H1 (cell line): ENCODE measurements around the gene AIRE. TPM values are rescaled to one million over a fixed set of nuclear protein-coding genes. Genes with fewer than 3 reads are reported as not detected.

Experiments used
- CTCF ChIA-PET: fragments of 300-600 bp; sonication (Branson Sonifier 250); formaldehyde crosslinking; loops from one replicate; lab custom pipeline; 2021; ENCODE audit not compliant: partially characterized antibody; lab: Charles Lee
- POLR2A ChIA-PET: fragments of 300-600 bp; sonication (Branson Sonifier 250); formaldehyde crosslinking; loops from one replicate; lab custom pipeline; 2021; ENCODE audit warnings: inconsistent platforms; ENCODE audit not compliant: partially characterized antibody; lab: Charles Lee
- DNase-seq, 2 experiments: peaks; one replicate each; pipeline versions ENCODE4 v3.0.0 to v3.0.0-alpha.2; 2010 to 2022; ENCODE audit warnings: low spot score in 2 of 2, low read depth in 1 of 2, mixed read lengths in 1 of 2
- FAIRE-seq: peaks from 2 replicates; lab custom pipeline; 2011; peaks lifted over from hg19 to GRCh38; lab: Jason Lieb, UNC
- H2AFZ ChIP-seq: 2 replicates; pipeline ENCODE4 v1.8.1; 2012; ENCODE audit warnings: low read length, inconsistent platforms
- H2AK5ac ChIP-seq: 2 replicates; pipeline ENCODE4 v1.6.1; 2013; ENCODE audit warnings: low read depth, low read length
- H2BK120ac ChIP-seq: replicated peaks from 2 replicates; pipeline ENCODE3; 2013; ENCODE audit warnings: low read depth, low read length, inconsistent platforms
- H2BK12ac ChIP-seq: 2 replicates; pipeline ENCODE4 v1.6.1; 2013; ENCODE audit warnings: low read depth, low read length
- H2BK15ac ChIP-seq: 2 replicates; pipeline ENCODE4 v1.6.1; 2013; ENCODE audit warnings: low read length
- H2BK20ac ChIP-seq: 2 replicates; pipeline ENCODE4 v1.6.1; 2013; ENCODE audit warnings: low read length
- H2BK5ac ChIP-seq: 2 replicates; pipeline ENCODE4 v1.6.1; 2013; ENCODE audit warnings: low read depth, low read length
- H3K14ac ChIP-seq: 2 replicates; pipeline ENCODE4 v1.6.1; 2013; ENCODE audit warnings: inconsistent platforms; ENCODE audit not compliant: insufficient read length
- H3K18ac ChIP-seq: 2 replicates; pipeline ENCODE4 v1.6.1; 2013; ENCODE audit warnings: low read length; ENCODE audit errors: extremely low read depth
- H3K23ac ChIP-seq: 2 replicates; pipeline ENCODE4 v1.6.1; 2013; ENCODE audit warnings: inconsistent platforms; ENCODE audit not compliant: insufficient read length
- H3K23me2 ChIP-seq: 2 replicates; pipeline ENCODE4 v1.6.1; 2013; ENCODE audit warnings: low read depth, low read length
- H3K27ac ChIP-seq: 2 replicates; pipeline ENCODE4 v1.6.1; 2011; ENCODE audit warnings: low read depth, low read length, inconsistent platforms
- H3K27me3 ChIP-seq, 4 experiments: replicated peaks in 1 of 4; 1 replicate in 1 of 4; 2 replicates in 3 of 4; pipeline versions ENCODE4 v1.6.1 to v1.8.1; 2011 to 2013; ENCODE audit warnings: low read length in 3 of 4, mild to moderate bottlenecking in 3 of 4, inconsistent platforms in 2 of 4, mixed read lengths in 2 of 4, moderate library complexity in 1 of 4; ENCODE audit not compliant: control insufficient read depth in 3 of 4, insufficient read depth in 3 of 4; ENCODE audit errors: extremely low read depth in 1 of 4
- H3K36me3 ChIP-seq, 4 experiments: 2 replicates each; pipeline versions ENCODE4 v1.6.1 to v1.8.1; 2011 to 2013; ENCODE audit warnings: mild to moderate bottlenecking in 4 of 4, low read length in 3 of 4, moderate library complexity in 2 of 4, control low read depth in 1 of 4, inconsistent platforms in 1 of 4; ENCODE audit not compliant: insufficient read depth in 4 of 4, control insufficient read depth in 2 of 4
- H3K4ac ChIP-seq: replicated peaks from 2 replicates; pipeline ENCODE3; 2013; ENCODE audit warnings: low read length, low read depth, mixed read lengths, inconsistent platforms; ENCODE audit not compliant: insufficient read length
- H3K4me1 ChIP-seq, 4 experiments: replicated peaks in 1 of 4; 1 replicate in 1 of 4; 2 replicates in 3 of 4; pipeline versions ENCODE4 v1.6.1 to v1.8.1; 2011 to 2013; ENCODE audit warnings: low read length in 3 of 4, inconsistent platforms in 2 of 4, mixed read lengths in 1 of 4; ENCODE audit not compliant: insufficient read depth in 4 of 4, control insufficient read depth in 3 of 4
- H3K4me2 ChIP-seq, 2 experiments: 2 replicates each; pipeline versions ENCODE4 v1.6.1 to v1.8.1; 2011 to 2013; ENCODE audit warnings: low read depth in 2 of 2, low read length in 2 of 2, control low read depth in 1 of 2, inconsistent platforms in 1 of 2, mild to moderate bottlenecking in 1 of 2; ENCODE audit not compliant: insufficient read depth in 1 of 2
- H3K4me3 ChIP-seq, 4 experiments: fragments of 200-600, 300-600 bp in 1 of 4; sonication (generic), shearing (Covaris generic), sonication (Bioruptor Twin) in 1 of 4; 2 replicates each; pipeline versions ENCODE4 v1.5.1 to v1.8.1; 2011 to 2016; ENCODE audit warnings: low read length in 4 of 4, low read depth in 3 of 4, control low read depth in 2 of 4, inconsistent platforms in 2 of 4, mild to moderate bottlenecking in 2 of 4, mixed read lengths in 1 of 4, moderate library complexity in 1 of 4; ENCODE audit not compliant: insufficient read depth in 2 of 4; ENCODE audit errors: extremely low read depth in 1 of 4
- H3K56ac ChIP-seq: replicated peaks from 2 replicates; pipeline ENCODE3; 2013; ENCODE audit warnings: low read depth, mild to moderate bottlenecking, mixed read lengths, low read length, inconsistent platforms; ENCODE audit not compliant: insufficient read length
- H3K79me1 ChIP-seq: 2 replicates; pipeline ENCODE4 v1.6.1; 2013; ENCODE audit warnings: low read depth, low read length, control low read depth
- H3K79me2 ChIP-seq, 2 experiments: 2 replicates each; pipeline versions ENCODE4 v1.6.1 to v1.8.1; 2012 to 2013; ENCODE audit warnings: low read length in 2 of 2, mild to moderate bottlenecking in 2 of 2, inconsistent platforms in 1 of 2; ENCODE audit not compliant: insufficient read depth in 2 of 2, control insufficient read depth in 1 of 2
- H3K9ac ChIP-seq, 4 experiments: replicated peaks in 1 of 4; 1 replicate in 1 of 4; 2 replicates in 3 of 4; pipeline versions ENCODE4 v1.6.1 to v1.8.1; 2011 to 2013; ENCODE audit warnings: low read depth in 3 of 4, low read length in 3 of 4, control low read depth in 2 of 4, mild to moderate bottlenecking in 2 of 4, moderate library complexity in 2 of 4, inconsistent platforms in 1 of 4; ENCODE audit errors: extremely low read depth in 1 of 4
- H3K9me3 ChIP-seq, 2 experiments: 2 replicates each; pipeline versions ENCODE4 v1.6.1 to v1.8.1; 2012 to 2013; ENCODE audit warnings: mild to moderate bottlenecking in 2 of 2, moderate library complexity in 2 of 2, control low read depth in 1 of 2, inconsistent platforms in 1 of 2, low read depth in 1 of 2, low read length in 1 of 2, mixed read lengths in 1 of 2; ENCODE audit not compliant: insufficient read depth in 2 of 2
- H4K20me1 ChIP-seq, 2 experiments: replicated peaks in 1 of 2; 2 replicates each; pipeline versions ENCODE3 to v1.8.1; 2011 to 2013; ENCODE audit warnings: inconsistent platforms in 2 of 2, low read length in 2 of 2, mild to moderate bottlenecking in 1 of 2; ENCODE audit not compliant: insufficient read depth in 2 of 2, control insufficient read depth in 1 of 2
- H4K5ac ChIP-seq: 2 replicates; pipeline ENCODE4 v1.6.1; 2013; ENCODE audit warnings: low read length, low read depth, mixed read lengths, inconsistent platforms; ENCODE audit not compliant: insufficient read length
- H4K8ac ChIP-seq: 2 replicates; pipeline ENCODE4 v1.8.0; 2013; ENCODE audit warnings: mild to moderate bottlenecking, moderate library complexity, low read length, inconsistent platforms; ENCODE audit not compliant: insufficient read depth; ENCODE audit errors: extremely low read depth
- H4K91ac ChIP-seq: replicated peaks from 2 replicates; pipeline ENCODE3; 2013; ENCODE audit warnings: low read length, mixed read lengths, inconsistent platforms; ENCODE audit not compliant: insufficient read length
- BCL11A ChIP-seq, 2 experiments: IDR thresholded peaks; one replicate each; pipeline ENCODE4 v1.6.1; 2011; ENCODE audit warnings: low read depth in 2 of 2, low read length in 2 of 2, mild to moderate bottlenecking in 2 of 2
- E2F6 ChIP-seq: IDR thresholded peaks from 2 replicates; pipeline ENCODE4 v1.6.1; 2012; ENCODE audit warnings: inconsistent platforms
- EGR1 ChIP-seq: IDR thresholded peaks from 2 replicates; pipeline ENCODE4 v1.6.1; 2011; ENCODE audit warnings: low read depth, low read length, borderline replicate concordance
- GTF2F1 ChIP-seq: IDR thresholded peaks from 2 replicates; pipeline ENCODE4 v1.6.1; 2012; ENCODE audit warnings: low read depth, low read length, improper control_type of control experiment, borderline replicate concordance
- HDAC6 ChIP-seq: IDR thresholded peaks from one replicate; pipeline ENCODE4 v1.7.1; 2012; ENCODE audit warnings: low read depth, mild to moderate bottlenecking, inconsistent platforms, low read length, moderate library complexity
- KDM1A ChIP-seq: fragments of 200-600, 300-600 bp; sonication (generic); IDR thresholded peaks from 2 replicates; pipeline ENCODE4 v1.7.1; 2016; ENCODE audit warnings: mild to moderate bottlenecking, low read length, borderline replicate concordance
- POU5F1 ChIP-seq: IDR thresholded peaks from 2 replicates; pipeline ENCODE4 v1.6.1; 2011; ENCODE audit warnings: low read depth, mild to moderate bottlenecking, low read length, moderate library complexity
- RXRA ChIP-seq: IDR thresholded peaks from 2 replicates; pipeline ENCODE4 v1.6.1; 2011; ENCODE audit warnings: low read depth, mild to moderate bottlenecking, low read length, moderate library complexity; ENCODE audit not compliant: insufficient read depth
- SP2 ChIP-seq: IDR thresholded peaks from 2 replicates; pipeline ENCODE4 v1.6.1; 2012; ENCODE audit warnings: mild to moderate bottlenecking, low read length, inconsistent platforms
- SP4 ChIP-seq: IDR thresholded peaks from 2 replicates; pipeline ENCODE4 v1.6.1; 2012; ENCODE audit warnings: low read length, inconsistent platforms
- WGBS, 2 experiments: shearing (Covaris generic) in 1 of 2; methylation state at CpG; one replicate each; pipeline versions ENCODE4 v1.1.6 to v1.1.7; 2013 to 2015; ENCODE audit warnings: low lambda C conversion rate in 2 of 2, mixed read lengths in 2 of 2, inconsistent platforms in 1 of 2, low coverage in 1 of 2, missing lambda C conversion rate in 1 of 2; ENCODE audit not compliant: insufficient replicate concordance in 2 of 2, insufficient coverage in 1 of 2, insufficient read length in 1 of 2; ENCODE audit errors: extremely low coverage in 1 of 2, missing lambda C conversion rate in 1 of 2; 5-methylcytosine and 5-hydroxymethylcytosine counted together
- polyA plus RNA-seq, 7 experiments: library from polyadenylated mRNA; depleted of rRNA in 3 of 7; stranded (reverse) in 5 of 7; unstranded in 2 of 7; fragments of >200 nt in 5 of 7; fragments of 200-250 nt in 2 of 7; gene quantifications; 1 replicate in 5 of 7; 2 replicates in 1 of 7; 4 replicates in 1 of 7; pipeline versions ENCODE4 v1.2.1 to v1.2.3, GENCODE V29; 2011 to 2013; ENCODE audit warnings: missing spikeins in 2 of 7, mixed read lengths in 2 of 7
- total RNA-seq: library from RNA; stranded (reverse); fragmentation: NEBNext Ultra II Directional; extraction: Animal tissue kit (Norgen Biotek cat#: 25700); gene quantifications from 2 replicates; pipeline ENCODE4 v1.2.1, GENCODE V29; 2021
- TF ChIP-seq, protein P1 (sequence below): IDR thresholded peaks from 2 replicates; pipeline ENCODE4 v1.6.1; 2012; ENCODE audit warnings: low read length, inconsistent platforms

AIRE gene
- total and polyA plus RNA-seq, 2 of the 8 experiments (the other 6 are each of a cell fraction or from before 2014, with no cell fraction given) = 0.09 TPM; not detected in 1

GRCh38 chr21:44317241-44317782, 31.6 kb downstream of the AIRE start:
- H2BK15ac ChIP-seq = no peak overlapping the region
- H3K79me2 ChIP-seq = no peaks in the 10 kb centered on the region
- no peak overlapping the region for H3K9ac ChIP-seq
- no peak overlapping the region for H2BK20ac ChIP-seq
- no peak for DNase-seq
- H3K23me2 ChIP-seq = no peaks in the 10 kb centered on the region
- no peak overlapping the region for H2BK120ac ChIP-seq
- CTCF ChIA-PET = no interaction called here
- WGBS, 2 experiments = 93% methylated on average over 19 of the region's 19 CpGs; no CpG with 5 or more reads in 1 of the 2 experiments
- H4K91ac ChIP-seq = no peak overlapping the region
- H3K4me2 ChIP-seq = no peak overlapping the region
- no peaks in the 10 kb centered on the region for H3K4me1 ChIP-seq
- no peak overlapping the region for H3K4ac ChIP-seq
- no peak overlapping the region for H4K8ac ChIP-seq
- peak overlapping the region; percentile 88; the same call in 1 of the 2 replicates for H2BK5ac ChIP-seq
- no peak overlapping the region for H3K18ac ChIP-seq
- no peak overlapping the region for H3K14ac ChIP-seq
- no peak overlapping the region for H2AFZ ChIP-seq
- no peak overlapping the region for H2BK12ac ChIP-seq
- no peak overlapping the region for H3K56ac ChIP-seq
- no peaks in the 10 kb centered on the region for H3K27me3 ChIP-seq
- no peak overlapping the region for H4K5ac ChIP-seq
- H2AK5ac ChIP-seq = no peak overlapping the region
- H3K79me1 ChIP-seq = no peaks in the 10 kb centered on the region
- H4K20me1 ChIP-seq = peaks cover 0 to 10% of the 10 kb centered on the region in 2 experiments
- H3K23ac ChIP-seq = no peak overlapping the region
- POLR2A ChIA-PET = interaction anchor here (1.5 kb wide), 1 partner anchor 16 kb away, joined by 3 read pairs; no protein-coding TSS in a partner anchor
- no peak for FAIRE-seq
- H3K27ac ChIP-seq = no peak overlapping the region
- H3K4me3 ChIP-seq = no peak overlapping the region
- H3K9me3 ChIP-seq = no peaks in the 10 kb centered on the region
- H3K36me3 ChIP-seq = peaks cover 0 to 31% (median 2%) of the 10 kb centered on the region in 4 experiments; a peak in 5 of 8 replicates
- TF ChIP-seq EGR1 = no peak
- TF ChIP-seq SP2 = no peak
- TF ChIP-seq HDAC6 = no peak
- TF ChIP-seq SP4 = no peak
- TF ChIP-seq BCL11A (IDR thresholded peaks at IDR 0.05; ENCODE audit: low read depth in 2 of 2, low read length in 2 of 2) = no peak
- no peak for TF ChIP-seq E2F6
- TF ChIP-seq GTF2F1 = no peak
- no peak for TF ChIP-seq RXRA
- TF ChIP-seq POU5F1 = no peak
- no peak for TF ChIP-seq KDM1A
- TF ChIP-seq, protein P1, sequence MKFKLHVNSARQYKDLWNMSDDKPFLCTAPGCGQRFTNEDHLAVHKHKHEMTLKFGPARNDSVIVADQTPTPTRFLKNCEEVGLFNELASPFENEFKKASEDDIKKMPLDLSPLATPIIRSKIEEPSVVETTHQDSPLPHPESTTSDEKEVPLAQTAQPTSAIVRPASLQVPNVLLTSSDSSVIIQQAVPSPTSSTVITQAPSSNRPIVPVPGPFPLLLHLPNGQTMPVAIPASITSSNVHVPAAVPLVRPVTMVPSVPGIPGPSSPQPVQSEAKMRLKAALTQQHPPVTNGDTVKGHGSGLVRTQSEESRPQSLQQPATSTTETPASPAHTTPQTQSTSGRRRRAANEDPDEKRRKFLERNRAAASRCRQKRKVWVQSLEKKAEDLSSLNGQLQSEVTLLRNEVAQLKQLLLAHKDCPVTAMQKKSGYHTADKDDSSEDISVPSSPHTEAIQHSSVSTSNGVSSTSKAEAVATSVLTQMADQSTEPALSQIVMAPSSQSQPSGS = no peak
